Neural progenitor cell (in vitro differentiated cells): ENCODE data around the gene CPT1B. TPM values are rescaled to one million over a fixed set of nuclear protein-coding genes. Genes with fewer than 3 reads are reported as not detected.

ENCODE experiments used
- DNase-seq: peaks from one replicate; pipeline ENCODE4 v3.0.0-alpha.2; 2016; ENCODE audit warnings: low spot score
- H2AFZ ChIP-seq: fragments of 200-600 bp; sonication (generic); replicated peaks from 2 replicates; pipeline ENCODE4 v1.6.1; 2016; ENCODE audit warnings: antibody characterized with exemption
- H3F3A ChIP-seq: fragments of 200-600 bp; sonication (generic); 2 replicates; pipeline ENCODE4 v1.6.1; 2016; ENCODE audit warnings: antibody characterized with exemption, low read depth
- H3K27ac ChIP-seq: fragments of 200-600 bp; sonication (generic); 2 replicates; pipeline ENCODE4 v1.5.1; 2016; ENCODE audit warnings: mild to moderate bottlenecking
- H3K27me3 ChIP-seq: fragments of 200-600 bp; sonication (generic); 2 replicates; pipeline ENCODE4 v1.6.1; 2016; ENCODE audit warnings: mild to moderate bottlenecking, moderate library complexity
- H3K36me3 ChIP-seq: fragments of 200-600 bp; sonication (generic); 2 replicates; pipeline ENCODE4 v1.5.1; 2016
- H3K4me1 ChIP-seq: fragments of 200-600 bp; sonication (generic); 2 replicates; pipeline ENCODE4 v1.6.1; 2016; ENCODE audit warnings: mixed run types
- H3K4me2 ChIP-seq: fragments of 200-600 bp; sonication (generic); 2 replicates; pipeline ENCODE4 v1.6.1; 2016
- H3K4me3 ChIP-seq: fragments of 200-600 bp; sonication (generic); 2 replicates; pipeline ENCODE4 v1.5.1; 2016
- H3K79me2 ChIP-seq: fragments of 200-600 bp; sonication (generic); 2 replicates; pipeline ENCODE4 v1.6.1; 2016; ENCODE audit warnings: low read depth
- H3K9ac ChIP-seq: fragments of 200-600 bp; sonication (generic); 2 replicates; pipeline ENCODE4 v1.6.1; 2016
- H3K9me3 ChIP-seq: fragments of 200-600 bp; sonication (generic); 2 replicates; pipeline ENCODE4 v1.5.1; 2016; ENCODE audit warnings: low read depth
- H4K20me1 ChIP-seq: fragments of 200-600 bp; sonication (generic); 2 replicates; pipeline ENCODE4 v1.6.1; 2016; ENCODE audit warnings: low read depth
- H3K27ac Mint-ChIP-seq: 3 replicates; pipeline ENCODE4 v1.8.0; 2021; ENCODE audit warnings: mixed read lengths
- H3K27me3 Mint-ChIP-seq: 2 replicates; pipeline ENCODE4 v1.8.0; 2022; ENCODE audit warnings: low read depth, mild to moderate bottlenecking, inconsistent platforms, moderate library complexity, mixed read lengths; ENCODE audit not compliant: insufficient read depth
- H3K36me3 Mint-ChIP-seq: 3 replicates; pipeline ENCODE4 v1.8.0; 2021; ENCODE audit warnings: mixed read lengths
- H3K4me1 Mint-ChIP-seq: 3 replicates; pipeline ENCODE4 v1.8.0; 2021; ENCODE audit warnings: mixed read lengths
- H3K4me3 Mint-ChIP-seq: 3 replicates; pipeline ENCODE4 v1.8.0; 2021; ENCODE audit warnings: mild to moderate bottlenecking, moderate library complexity, mixed read lengths
- H3K9me3 Mint-ChIP-seq: 3 replicates; pipeline ENCODE4 v1.8.0; 2020; ENCODE audit warnings: mixed read lengths
- EZH2 ChIP-seq: fragments of 200-600 bp; sonication (generic); IDR thresholded peaks from 2 replicates; pipeline ENCODE4 v1.6.1; 2017; ENCODE audit warnings: antibody characterized with exemption, mild to moderate bottlenecking, moderate library complexity
- EZH2phosphoT487 ChIP-seq: fragments of 200-600 bp; sonication (generic); IDR thresholded peaks from 2 replicates; pipeline ENCODE4 v1.6.1; 2017; ENCODE audit warnings: antibody characterized with exemption
- total RNA-seq: library from RNA; depleted of rRNA; stranded (reverse); fragments of >200 nt; gene quantifications from 2 replicates; pipeline ENCODE4 v1.2.3, GENCODE V29; 2015; ENCODE audit warnings: low replicate concordance
- TF ChIP-seq, protein P1 (sequence below): fragments of 200-600 bp; sonication (generic); IDR thresholded peaks from 2 replicates; pipeline ENCODE4 v1.5.1; 2017; ENCODE audit warnings: antibody characterized with exemption, mild to moderate bottlenecking

Gene CPT1B
- total RNA-seq, 1 donor from 2014 or later, result 33.9 TPM

DNA sequence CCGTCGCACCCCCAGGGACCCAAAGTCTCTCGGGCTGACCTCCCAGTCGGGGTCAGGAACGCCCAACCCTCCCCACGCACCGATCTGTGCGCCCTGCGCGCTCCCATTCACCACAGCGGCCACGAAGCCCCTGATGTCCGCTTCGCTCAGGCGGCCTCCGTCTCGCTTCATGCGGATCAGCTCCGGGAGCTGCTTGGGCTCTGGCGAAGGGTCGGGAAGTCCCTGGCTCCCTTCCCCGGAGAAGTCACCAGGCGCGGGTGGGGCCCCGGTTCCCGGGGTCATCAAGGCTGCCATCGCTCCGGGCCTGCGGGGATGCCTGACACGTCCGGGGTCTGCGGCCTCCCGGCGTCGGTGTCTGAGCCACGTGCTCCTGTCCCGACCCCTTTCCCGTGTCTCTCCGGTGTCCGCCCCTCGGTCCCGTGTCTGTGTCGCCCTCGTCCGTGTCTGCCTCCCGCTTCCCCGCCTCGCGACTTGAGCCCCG lies 48.8 kb downstream of the CPT1B start:
- Histone ChIP-seq H3K4me1 (peaks cover 24% of the 10 kb centered on the region), H3F3A (peaks cover 59% of the 10 kb centered on the region), H3K36me3 (no peaks in the 10 kb centered on the region), H3K79me2 (peaks cover 7% of the 10 kb centered on the region), H3K9ac (no peak overlapping the region), H4K20me1 (peaks cover 57% of the 10 kb centered on the region), H3K27ac (no peak overlapping the region), H3K27me3 (peaks cover 79% of the 10 kb centered on the region), H3K9me3 (no peaks in the 10 kb centered on the region), H2AFZ (no peak overlapping the region), H3K4me2 (no peak overlapping the region), H3K4me3 (no peak overlapping the region)
- DNase-seq, result peak; percentile 44
- Mint-ChIP-seq H3K27me3 (peaks cover 57% of the 10 kb centered on the region), H3K36me3 (peaks cover 2% of the 10 kb centered on the region), H3K4me3 (no peak overlapping the region), H3K27ac (no peak overlapping the region), H3K4me1 (peaks cover 30% of the 10 kb centered on the region), H3K9me3 (peaks cover 2% of the 10 kb centered on the region)
- TF ChIP-seq, protein P1, sequence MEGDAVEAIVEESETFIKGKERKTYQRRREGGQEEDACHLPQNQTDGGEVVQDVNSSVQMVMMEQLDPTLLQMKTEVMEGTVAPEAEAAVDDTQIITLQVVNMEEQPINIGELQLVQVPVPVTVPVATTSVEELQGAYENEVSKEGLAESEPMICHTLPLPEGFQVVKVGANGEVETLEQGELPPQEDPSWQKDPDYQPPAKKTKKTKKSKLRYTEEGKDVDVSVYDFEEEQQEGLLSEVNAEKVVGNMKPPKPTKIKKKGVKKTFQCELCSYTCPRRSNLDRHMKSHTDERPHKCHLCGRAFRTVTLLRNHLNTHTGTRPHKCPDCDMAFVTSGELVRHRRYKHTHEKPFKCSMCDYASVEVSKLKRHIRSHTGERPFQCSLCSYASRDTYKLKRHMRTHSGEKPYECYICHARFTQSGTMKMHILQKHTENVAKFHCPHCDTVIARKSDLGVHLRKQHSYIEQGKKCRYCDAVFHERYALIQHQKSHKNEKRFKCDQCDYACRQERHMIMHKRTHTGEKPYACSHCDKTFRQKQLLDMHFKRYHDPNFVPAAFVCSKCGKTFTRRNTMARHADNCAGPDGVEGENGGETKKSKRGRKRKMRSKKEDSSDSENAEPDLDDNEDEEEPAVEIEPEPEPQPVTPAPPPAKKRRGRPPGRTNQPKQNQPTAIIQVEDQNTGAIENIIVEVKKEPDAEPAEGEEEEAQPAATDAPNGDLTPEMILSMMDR, result no peak
- TF ChIP-seq EZH2, result no peak
- TF ChIP-seq EZH2phosphoT487, result no peak

- Histone ChIP-seq H2AFZ (no peak overlapping the region), H3K27me3 (peaks cover 77% of the 10 kb centered on the region), H3K9me3 (no peaks in the 10 kb centered on the region), H3K4me2 (no peak overlapping the region), H3K9ac (no peak overlapping the region), H3K36me3 (no peaks in the 10 kb centered on the region), H4K20me1 (peaks cover 63% of the 10 kb centered on the region), H3K79me2 (peaks cover 9% of the 10 kb centered on the region), H3K27ac (no peak overlapping the region), H3F3A (peaks cover 64% of the 10 kb centered on the region), H3K4me1 (peaks cover 24% of the 10 kb centered on the region), H3K4me3 (no peak overlapping the region)
- peaks cover 2% of the 10 kb centered on the region for H3K9me3 Mint-ChIP-seq
- peaks cover 25% of the 10 kb centered on the region for H3K4me1 Mint-ChIP-seq
- peaks cover 3% of the 10 kb centered on the region for H3K36me3 Mint-ChIP-seq
- H3K27me3 Mint-ChIP-seq, result peaks cover 56% of the 10 kb centered on the region
- no peak overlapping the region for H3K27ac Mint-ChIP-seq
- TF ChIP-seq EZH2phosphoT487 (no peak), EZH2 (no peak)
- TF ChIP-seq, protein P1, result no peak
- DNase-seq, result no peak
- peak overlapping the region; percentile 80 for H3K4me3 Mint-ChIP-seq
Measured at GRCh38 chr22:50528682-50529415, 49.4 kb downstream of the CPT1B start.

DNA sequence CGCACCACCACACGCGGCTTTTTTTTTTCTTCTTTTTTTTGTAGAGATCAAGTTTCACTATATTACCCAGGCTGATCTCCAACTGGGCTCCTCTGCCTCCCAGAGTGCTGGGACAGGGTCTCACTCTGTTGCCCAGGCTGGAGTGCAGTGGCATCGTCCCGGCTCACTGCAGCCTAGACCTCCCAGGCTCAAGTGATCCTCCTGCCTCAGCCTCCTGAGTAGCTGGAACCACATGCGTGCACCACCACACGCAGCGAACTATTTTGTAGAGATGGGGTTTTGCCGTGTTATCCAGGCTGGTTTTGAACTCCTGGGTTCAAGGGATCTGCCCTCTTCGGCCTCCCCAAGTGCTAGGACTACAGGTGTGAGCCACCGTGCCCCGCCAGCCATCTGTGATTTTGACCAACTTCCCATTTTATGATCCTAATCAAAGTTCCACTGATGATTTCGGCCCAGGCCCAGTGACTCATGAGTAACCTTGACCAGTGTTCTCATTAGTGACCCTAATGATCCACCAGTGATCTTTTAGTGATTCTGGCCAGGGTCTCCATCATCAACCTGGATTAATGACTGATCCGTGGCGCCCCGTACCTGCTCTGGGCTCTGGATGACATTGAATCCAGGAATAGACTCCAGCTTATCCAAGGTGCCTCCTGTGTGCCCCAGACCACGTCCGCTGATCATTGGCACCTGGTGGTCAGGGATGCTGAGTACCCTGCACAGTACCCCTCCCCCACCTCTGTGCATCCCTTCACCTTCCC lies 50.1 kb downstream of the CPT1B start:
- H3K4me3 Mint-ChIP-seq, result peak overlapping the region; percentile 80
- H3K4me1 ChIP-seq, result peaks cover 24% of the 10 kb centered on the region

More for the DNA sequence above, 50.1 kb downstream of the CPT1B start:
- Histone ChIP-seq H3K27ac (no peak overlapping the region), H3K9me3 (no peaks in the 10 kb centered on the region), H3F3A (peaks cover 58% of the 10 kb centered on the region), H3K79me2 (peaks cover 9% of the 10 kb centered on the region), H2AFZ (no peak overlapping the region), H4K20me1 (peaks cover 66% of the 10 kb centered on the region), H3K9ac (no peak overlapping the region), H3K27me3 (peaks cover 69% of the 10 kb centered on the region), H3K36me3 (no peaks in the 10 kb centered on the region), H3K4me2 (no peak overlapping the region), H3K4me3 (no peak overlapping the region)
- peaks cover under 1% of the 10 kb centered on the region for H3K9me3 Mint-ChIP-seq
- TF ChIP-seq EZH2phosphoT487, result no peak
- TF ChIP-seq, protein P1, result no peak
- no peak for TF ChIP-seq EZH2
- no peak for DNase-seq
- H3K36me3 Mint-ChIP-seq, result peaks cover 5% of the 10 kb centered on the region
- H3K4me1 Mint-ChIP-seq, result peaks cover 19% of the 10 kb centered on the region
- H3K27ac Mint-ChIP-seq, result no peak overlapping the region
- peaks cover 53% of the 10 kb centered on the region for H3K27me3 Mint-ChIP-seq
